ENCODE data around the gene SURF2. TPM values are rescaled to one million over a fixed set of nuclear protein-coding genes. Genes with fewer than 3 reads are reported as not detected.
"Not testable (repeated sequence)": the region's sequence is repeated elsewhere in the genome, so short reads cannot be mapped to it uniquely, and the experiment has no call there.

The SURF2 gene
- total RNA-seq, 2 experiments from 2014 or later: 19.0 to 19.7 TPM

DNA sequence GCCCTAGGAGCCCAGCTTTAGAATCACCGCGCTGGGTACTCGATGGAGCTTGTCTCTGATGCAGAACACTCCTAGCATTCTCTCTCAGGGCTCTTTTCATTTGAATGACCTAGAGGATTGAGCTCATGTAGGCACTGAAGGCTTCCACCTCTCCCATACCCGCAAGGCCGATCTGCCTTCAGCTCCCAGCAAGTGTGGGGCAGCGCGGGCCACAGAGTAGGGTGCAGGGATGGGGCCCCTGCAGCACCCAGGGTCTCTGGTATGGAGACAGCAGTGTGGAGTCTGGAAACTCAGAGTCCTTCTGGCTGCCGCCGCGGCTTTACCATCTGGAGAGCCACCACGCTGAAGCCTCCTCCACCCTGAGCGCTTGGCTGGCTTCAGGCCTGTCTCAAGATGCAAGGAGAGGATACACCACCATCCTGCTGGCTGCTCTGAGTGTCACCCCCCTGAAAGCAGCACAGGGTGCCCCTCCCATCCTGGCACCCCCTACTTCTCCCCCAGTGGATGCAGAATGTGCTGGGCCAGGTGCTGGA is 32.7 kb downstream of the SURF2 start:
- ChIA-PET CTCF (ENCODE audit: unreplicated experiment) (no interaction called here), POLR2A (no interaction called here)
- no peaks in the 10 kb centered on the region for H3K36me3 ChIP-seq (ENCODE audit: insufficient read depth, low read length)
- BruUV-seq (replicated peaks): no TSS peak
- no peaks in the 10 kb centered on the region for H3K9me2 ChIP-seq (ENCODE audit: insufficient read depth, low read length)
- no peak overlapping the region for H3K4me2 ChIP-seq (ENCODE audit: low read length)
- no peak for DNase-seq (ENCODE audit: low spot score)
- no peak for TF ChIP-seq EZH2phosphoT487 (IDR thresholded peaks at IDR 0.05; ENCODE audit: borderline replicate concordance, low read depth, low read length)
- TF ChIP-seq, protein P1, sequence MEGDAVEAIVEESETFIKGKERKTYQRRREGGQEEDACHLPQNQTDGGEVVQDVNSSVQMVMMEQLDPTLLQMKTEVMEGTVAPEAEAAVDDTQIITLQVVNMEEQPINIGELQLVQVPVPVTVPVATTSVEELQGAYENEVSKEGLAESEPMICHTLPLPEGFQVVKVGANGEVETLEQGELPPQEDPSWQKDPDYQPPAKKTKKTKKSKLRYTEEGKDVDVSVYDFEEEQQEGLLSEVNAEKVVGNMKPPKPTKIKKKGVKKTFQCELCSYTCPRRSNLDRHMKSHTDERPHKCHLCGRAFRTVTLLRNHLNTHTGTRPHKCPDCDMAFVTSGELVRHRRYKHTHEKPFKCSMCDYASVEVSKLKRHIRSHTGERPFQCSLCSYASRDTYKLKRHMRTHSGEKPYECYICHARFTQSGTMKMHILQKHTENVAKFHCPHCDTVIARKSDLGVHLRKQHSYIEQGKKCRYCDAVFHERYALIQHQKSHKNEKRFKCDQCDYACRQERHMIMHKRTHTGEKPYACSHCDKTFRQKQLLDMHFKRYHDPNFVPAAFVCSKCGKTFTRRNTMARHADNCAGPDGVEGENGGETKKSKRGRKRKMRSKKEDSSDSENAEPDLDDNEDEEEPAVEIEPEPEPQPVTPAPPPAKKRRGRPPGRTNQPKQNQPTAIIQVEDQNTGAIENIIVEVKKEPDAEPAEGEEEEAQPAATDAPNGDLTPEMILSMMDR (conservative IDR thresholded peaks at IDR 0.05; ENCODE audit: low read length): no peak
- H3K4me1 ChIP-seq (ENCODE audit: insufficient read depth, low read length, poor library complexity, severe bottlenecking): no peaks in the 10 kb centered on the region
- no peak overlapping the region for H3K27ac ChIP-seq (ENCODE audit: low read depth, low read length, poor library complexity, severe bottlenecking)
- intact Hi-C loops (cut with micrococcal nuclease; ENCODE audit: unreplicated experiment): no loop called here
- no peak overlapping the region for H3K4me3 ChIP-seq (ENCODE audit: low read depth, low read length, poor library complexity, severe bottlenecking)
- H3K9me3 ChIP-seq (ENCODE audit: low read length): no peaks in the 10 kb centered on the region
- no peaks in the 10 kb centered on the region for H3K79me2 ChIP-seq (ENCODE audit: insufficient read depth, low read depth, low read length)
- no peak overlapping the region for H2AFZ ChIP-seq (ENCODE audit: low read length)
- no peaks in the 10 kb centered on the region for H4K20me1 ChIP-seq (ENCODE audit: insufficient read depth, low read length)

DNA sequence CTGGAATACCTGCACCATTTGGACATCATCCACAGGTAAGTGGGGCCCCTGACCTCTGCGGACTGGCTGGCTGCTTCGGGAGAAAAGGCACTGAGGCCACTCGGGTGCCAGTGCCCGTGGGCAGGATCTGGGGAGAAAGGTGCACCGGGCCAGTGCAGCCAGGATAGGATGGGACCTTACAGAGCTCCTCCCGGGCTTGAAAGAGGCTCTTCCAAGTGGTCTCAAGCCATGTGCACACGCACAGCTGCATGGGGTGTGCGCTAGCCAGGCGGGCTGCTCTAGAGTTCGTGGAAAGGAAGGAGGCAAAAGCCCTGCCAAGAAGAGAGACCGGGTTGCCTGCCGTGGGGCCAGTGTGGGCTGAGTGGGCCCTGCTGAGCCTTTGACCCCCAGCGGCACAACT is 33.2 kb downstream of the SURF2 start:
- BruUV-seq (replicated peaks): no TSS peak
- H3K27ac ChIP-seq (ENCODE audit: low read depth, low read length, poor library complexity, severe bottlenecking): no peak overlapping the region
- H3K4me3 ChIP-seq (ENCODE audit: low read depth, low read length, poor library complexity, severe bottlenecking): no peak overlapping the region
- ChIA-PET CTCF (ENCODE audit: unreplicated experiment) (no interaction called here), POLR2A (no interaction called here)
- no peak for DNase-seq (ENCODE audit: low spot score)
- H3K79me2 ChIP-seq (ENCODE audit: insufficient read depth, low read depth, low read length): no peaks in the 10 kb centered on the region
- H4K20me1 ChIP-seq (ENCODE audit: insufficient read depth, low read length): no peaks in the 10 kb centered on the region
- no peak for TF ChIP-seq EZH2phosphoT487 (IDR thresholded peaks at IDR 0.05; ENCODE audit: borderline replicate concordance, low read depth, low read length)
- TF ChIP-seq, protein P1 (conservative IDR thresholded peaks at IDR 0.05; ENCODE audit: low read length): no peak
- H3K9me3 ChIP-seq (ENCODE audit: low read length): no peaks in the 10 kb centered on the region
- no peak overlapping the region for H3K4me2 ChIP-seq (ENCODE audit: low read length)
- no peaks in the 10 kb centered on the region for H3K9me2 ChIP-seq (ENCODE audit: insufficient read depth, low read length)
- H2AFZ ChIP-seq (ENCODE audit: low read length): no peak overlapping the region
- intact Hi-C loops (cut with micrococcal nuclease; ENCODE audit: unreplicated experiment): no loop called here
- H3K36me3 ChIP-seq (ENCODE audit: insufficient read depth, low read length): no peaks in the 10 kb centered on the region
- H3K4me1 ChIP-seq (ENCODE audit: insufficient read depth, low read length, poor library complexity, severe bottlenecking): no peaks in the 10 kb centered on the region

DNA sequence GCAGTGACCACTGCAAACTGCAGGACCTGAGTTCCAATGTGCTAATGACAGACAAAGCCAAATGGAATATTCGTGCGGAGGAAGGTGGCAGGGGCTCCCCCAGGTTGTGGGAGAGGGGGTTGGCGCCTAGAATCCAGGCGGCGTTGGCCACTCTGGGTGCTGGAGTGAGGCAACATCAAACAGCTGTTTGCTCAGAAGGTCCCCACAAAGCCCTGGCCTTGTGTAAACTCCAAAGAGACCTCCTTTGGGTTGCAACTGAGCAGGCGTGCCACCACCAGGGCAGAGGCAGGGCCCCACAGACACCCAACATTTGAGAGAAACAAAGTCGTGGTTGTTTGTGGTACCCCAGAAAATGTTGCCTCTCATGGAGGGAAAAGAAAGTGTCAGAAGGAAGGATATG is 34.4 kb downstream of the SURF2 start:
- no peaks in the 10 kb centered on the region for H3K9me3 ChIP-seq (ENCODE audit: low read length)
- no peaks in the 10 kb centered on the region for H3K79me2 ChIP-seq (ENCODE audit: insufficient read depth, low read depth, low read length)
- intact Hi-C loops (cut with micrococcal nuclease; ENCODE audit: unreplicated experiment): no loop called here
- no peak for TF ChIP-seq EZH2phosphoT487 (IDR thresholded peaks at IDR 0.05; ENCODE audit: borderline replicate concordance, low read depth, low read length)
- TF ChIP-seq, protein P1 (conservative IDR thresholded peaks at IDR 0.05; ENCODE audit: low read length): no peak
- no peak overlapping the region for H3K4me2 ChIP-seq (ENCODE audit: low read length)
- H4K20me1 ChIP-seq (ENCODE audit: insufficient read depth, low read length): no peaks in the 10 kb centered on the region
- BruUV-seq (replicated peaks): no TSS peak
- H3K36me3 ChIP-seq (ENCODE audit: insufficient read depth, low read length): no peaks in the 10 kb centered on the region
- CTCF ChIA-PET (ENCODE audit: unreplicated experiment): interaction anchor here (0.7 kb wide), 1 partner anchor 25 kb away, joined by 11 read pairs; no protein-coding TSS in a partner anchor
- H2AFZ ChIP-seq (ENCODE audit: low read length): no peak overlapping the region
- POLR2A ChIA-PET: no interaction called here
- no peak overlapping the region for H3K4me3 ChIP-seq (ENCODE audit: low read depth, low read length, poor library complexity, severe bottlenecking)
- no peak overlapping the region for H3K27ac ChIP-seq (ENCODE audit: low read depth, low read length, poor library complexity, severe bottlenecking)
- H3K4me1 ChIP-seq (ENCODE audit: insufficient read depth, low read length, poor library complexity, severe bottlenecking): no peaks in the 10 kb centered on the region
- DNase-seq (ENCODE audit: low spot score): no peak
- H3K9me2 ChIP-seq (ENCODE audit: insufficient read depth, low read length): no peaks in the 10 kb centered on the region

DNA sequence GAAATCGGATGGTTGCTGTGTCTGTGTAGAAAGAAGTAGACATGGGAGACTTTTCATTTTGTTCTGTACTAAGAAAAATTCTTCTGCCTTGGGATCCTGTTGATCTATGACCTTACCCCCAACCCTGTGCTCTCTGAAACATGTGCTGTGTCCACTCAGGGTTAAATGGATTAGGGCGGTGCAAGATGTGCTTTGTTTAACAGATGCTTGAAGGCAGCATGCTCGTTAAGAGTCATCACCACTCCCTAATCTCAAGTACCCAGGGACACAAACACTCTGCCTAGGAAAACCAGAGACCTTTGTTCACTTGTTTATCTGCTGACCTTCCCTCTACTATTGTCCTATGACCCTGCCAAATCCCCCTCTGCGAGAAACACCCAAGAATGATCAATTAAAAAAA is 35.1 kb downstream of the SURF2 start:
- H4K20me1 ChIP-seq (ENCODE audit: insufficient read depth, low read length); H3K4me3 ChIP-seq (ENCODE audit: low read depth, low read length, poor library complexity, severe bottlenecking); DNase-seq (ENCODE audit: low spot score); H2AFZ ChIP-seq (ENCODE audit: low read length); H3K4me2 ChIP-seq (ENCODE audit: low read length); H3K36me3 ChIP-seq (ENCODE audit: insufficient read depth, low read length); H3K9me2 ChIP-seq (ENCODE audit: insufficient read depth, low read length); POLR2A ChIA-PET; H3K79me2 ChIP-seq (ENCODE audit: insufficient read depth, low read depth, low read length); H3K4me1 ChIP-seq (ENCODE audit: insufficient read depth, low read length, poor library complexity, severe bottlenecking); H3K9me3 ChIP-seq (ENCODE audit: low read length); intact Hi-C loops (cut with micrococcal nuclease; ENCODE audit: unreplicated experiment); BruUV-seq (replicated peaks); H3K27ac ChIP-seq (ENCODE audit: low read depth, low read length, poor library complexity, severe bottlenecking); CTCF ChIA-PET (ENCODE audit: unreplicated experiment): not testable (repeated sequence)
